GM18526 (cell line): ENCODE results near the gene METTL24.

Experiments
- POLR2A ChIP-seq: IDR thresholded peaks from 3 replicates; pipeline ENCODE4 v1.6.1; 2011; ENCODE audit not compliant: insufficient read length; ENCODE audit errors: extremely low read depth

The METTL24 gene

GRCh38 chr6:110315869-110316398 is 42.2 kb downstream of the METTL24 start:
- no peak for TF ChIP-seq POLR2A

GRCh38 chr6:110315207-110315868 is 42.8 kb downstream of the METTL24 start:
- TF ChIP-seq POLR2A = no peak

- no peak for TF ChIP-seq POLR2A
Measured at GRCh38 chr6:110310861-110311446, 47.2 kb downstream of the METTL24 start.

- no peak for TF ChIP-seq POLR2A
Measured at GRCh38 chr6:110307368-110307767, 50.8 kb downstream of the METTL24 start.

- TF ChIP-seq POLR2A = no peak
Measured at GRCh38 chr6:110298916-110299315, 59.2 kb downstream of the METTL24 start.

GRCh38 chr6:110298411-110298810 is 59.7 kb downstream of the METTL24 start:
- TF ChIP-seq POLR2A = no peak

GRCh38 chr6:110296241-110297025 is 61.7 kb downstream of the METTL24 start:
- TF ChIP-seq POLR2A = no peak

GRCh38 chr6:110295451-110296165 is 62.5 kb downstream of the METTL24 start:
- TF ChIP-seq POLR2A = no peak

- no peak for TF ChIP-seq POLR2A
Measured at GRCh38 chr6:110287462-110288341, 70.4 kb downstream of the METTL24 start.

GRCh38 chr6:110285306-110286060 is 72.7 kb downstream of the METTL24 start:
- TF ChIP-seq POLR2A = no peak

- TF ChIP-seq POLR2A = no peak
Measured at GRCh38 chr6:110284855-110285254, 73.3 kb downstream of the METTL24 start.

- no peak for TF ChIP-seq POLR2A
Measured at GRCh38 chr6:110283657-110284056, 74.5 kb downstream of the METTL24 start.

GRCh38 chr6:110282412-110282811 is 75.7 kb downstream of the METTL24 start:
- TF ChIP-seq POLR2A = no peak
